Measurements from ENCODE around the gene OR2F1. TPM values are rescaled to one million over a fixed set of nuclear protein-coding genes. Genes with fewer than 3 reads are reported as not detected.
"Not testable (repeated sequence)": the region's sequence is repeated elsewhere in the genome, so short reads cannot be mapped to it uniquely, and the experiment has no call there.

Gene OR2F1
- total RNA-seq, 3 donors from 2014 or later: not detected

DNA sequence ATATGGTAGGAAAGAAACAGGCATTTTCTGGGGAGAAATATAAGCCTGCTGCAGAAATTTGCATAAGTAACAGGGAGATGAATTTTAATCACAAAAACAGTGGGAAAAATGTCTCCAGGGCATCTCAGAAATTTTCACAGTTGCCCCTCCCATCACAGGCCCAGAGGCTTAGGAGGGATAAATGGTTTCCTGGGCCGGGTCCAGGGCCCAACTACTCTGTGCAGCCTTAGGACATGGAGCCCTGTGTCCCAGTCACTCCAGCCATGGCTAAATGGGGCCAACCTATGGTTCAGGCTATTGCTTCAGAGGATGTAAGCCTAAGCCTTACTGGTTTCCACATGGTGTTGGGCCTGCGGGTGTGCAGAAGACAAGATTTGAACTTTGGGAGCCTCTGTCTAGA lies 54.7 kb downstream of the OR2F1 start:
- ATAC-seq: no peak
- TF ChIP-seq, protein P1, sequence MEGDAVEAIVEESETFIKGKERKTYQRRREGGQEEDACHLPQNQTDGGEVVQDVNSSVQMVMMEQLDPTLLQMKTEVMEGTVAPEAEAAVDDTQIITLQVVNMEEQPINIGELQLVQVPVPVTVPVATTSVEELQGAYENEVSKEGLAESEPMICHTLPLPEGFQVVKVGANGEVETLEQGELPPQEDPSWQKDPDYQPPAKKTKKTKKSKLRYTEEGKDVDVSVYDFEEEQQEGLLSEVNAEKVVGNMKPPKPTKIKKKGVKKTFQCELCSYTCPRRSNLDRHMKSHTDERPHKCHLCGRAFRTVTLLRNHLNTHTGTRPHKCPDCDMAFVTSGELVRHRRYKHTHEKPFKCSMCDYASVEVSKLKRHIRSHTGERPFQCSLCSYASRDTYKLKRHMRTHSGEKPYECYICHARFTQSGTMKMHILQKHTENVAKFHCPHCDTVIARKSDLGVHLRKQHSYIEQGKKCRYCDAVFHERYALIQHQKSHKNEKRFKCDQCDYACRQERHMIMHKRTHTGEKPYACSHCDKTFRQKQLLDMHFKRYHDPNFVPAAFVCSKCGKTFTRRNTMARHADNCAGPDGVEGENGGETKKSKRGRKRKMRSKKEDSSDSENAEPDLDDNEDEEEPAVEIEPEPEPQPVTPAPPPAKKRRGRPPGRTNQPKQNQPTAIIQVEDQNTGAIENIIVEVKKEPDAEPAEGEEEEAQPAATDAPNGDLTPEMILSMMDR (IDR thresholded peaks at IDR 0.05): no peak
- no peak overlapping the region for H3K4me3 ChIP-seq

DNA sequence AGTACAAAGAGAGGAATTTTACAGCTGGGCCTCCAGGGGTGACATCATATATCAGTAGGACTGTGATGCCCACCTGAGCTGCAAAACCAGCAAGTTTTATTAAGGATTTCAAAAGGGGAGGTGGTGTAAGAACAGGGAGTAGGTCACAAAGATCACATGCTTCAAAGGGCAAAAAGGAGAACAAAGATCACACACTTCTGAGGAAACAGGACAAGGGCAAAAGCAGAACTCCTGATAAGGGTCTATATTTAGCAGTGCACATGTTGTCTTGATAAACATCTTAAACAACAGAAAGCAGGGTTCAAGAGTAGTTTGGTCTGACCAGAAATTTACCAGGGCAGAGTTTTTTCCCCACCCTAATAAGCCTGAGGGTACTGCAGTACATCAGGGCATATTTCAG lies 55.4 kb downstream of the OR2F1 start:
- H3K36me3 ChIP-seq (ENCODE audit: low read depth); H3K4me1 ChIP-seq (ENCODE audit: low read depth); H3K4me3 ChIP-seq; ATAC-seq; DNase-seq; intact Hi-C loops (cut with DNase I, micrococcal nuclease): not testable (repeated sequence)
- peaks cover 13% of the 10 kb centered on the region for H3K9me3 ChIP-seq

More for the DNA sequence above, 54.7 kb downstream of the OR2F1 start:
- no peak for DNase-seq
- Histone ChIP-seq H3K9me3 (peaks cover 13% of the 10 kb centered on the region), H3K36me3 (ENCODE audit: low read depth) (no peaks in the 10 kb centered on the region), H3K4me1 (ENCODE audit: low read depth) (no peaks in the 10 kb centered on the region)
- intact Hi-C loops (cut with DNase I, micrococcal nuclease): no loop called here

DNA sequence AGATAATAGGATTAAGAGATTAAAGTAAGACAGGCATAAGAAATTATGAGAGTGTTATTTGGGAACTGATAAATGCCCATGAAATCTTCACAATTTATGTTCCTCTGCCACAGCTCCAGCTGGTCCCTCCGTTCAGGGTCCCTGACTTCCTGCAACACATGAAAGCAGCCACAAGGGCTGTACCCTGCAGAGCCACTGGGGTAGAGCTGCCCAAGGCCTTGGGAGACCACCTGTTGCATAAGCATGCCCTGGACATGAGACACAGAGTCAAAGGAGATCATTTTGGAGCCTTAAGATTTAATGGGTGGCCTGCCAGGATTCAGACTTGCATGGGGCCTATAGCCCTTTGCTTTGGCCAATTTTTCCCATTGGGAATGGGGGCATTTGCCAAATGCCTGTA lies 56.2 kb downstream of the OR2F1 start:
- H3K4me3 ChIP-seq; H3K36me3 ChIP-seq (ENCODE audit: low read depth); H3K4me1 ChIP-seq (ENCODE audit: low read depth); ATAC-seq; intact Hi-C loops (cut with DNase I, micrococcal nuclease); DNase-seq: not testable (repeated sequence)
- H3K9me3 ChIP-seq: peaks cover 13% of the 10 kb centered on the region

DNA sequence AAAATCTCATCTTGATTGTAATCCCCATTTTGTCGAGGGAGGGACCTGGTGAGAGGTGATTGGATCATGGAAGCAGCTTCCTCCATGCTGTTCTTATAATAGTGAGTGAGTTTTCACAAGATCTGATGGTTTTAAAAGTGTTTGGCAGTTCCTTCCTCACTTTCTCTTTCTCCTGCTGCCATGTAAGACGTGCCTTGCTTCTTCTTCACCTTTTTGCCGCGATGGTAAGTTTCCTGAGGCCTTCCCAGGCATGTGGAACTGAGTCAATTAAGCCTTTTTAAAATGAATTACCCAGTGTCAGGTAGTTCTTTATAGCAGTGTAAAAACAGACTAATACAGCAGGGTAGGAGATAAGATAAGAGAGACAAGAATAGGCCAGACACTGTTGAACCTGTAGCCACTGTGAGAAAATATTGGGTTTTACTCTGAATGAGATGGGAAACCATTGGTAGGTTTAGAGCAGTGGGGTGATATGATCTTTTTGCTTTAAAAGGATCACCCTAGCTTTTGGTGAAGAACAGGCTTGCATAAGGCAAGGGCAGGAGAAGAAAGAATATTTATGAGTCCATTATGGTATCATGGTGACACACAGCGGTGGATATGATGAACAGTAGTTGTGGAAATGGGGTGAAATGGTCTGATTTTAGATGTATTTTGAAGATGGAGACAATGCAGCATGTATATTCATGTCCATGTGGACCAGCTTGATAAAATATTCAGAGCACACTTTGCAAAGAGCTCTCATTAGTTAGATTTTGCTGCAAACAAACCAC lies 57.0 kb downstream of the OR2F1 start:
- Histone ChIP-seq H3K4me3 (no peak overlapping the region), H3K36me3 (ENCODE audit: low read depth) (no peaks in the 10 kb centered on the region)
- ATAC-seq: no peak

More for the DNA sequence above, 57.0 kb downstream of the OR2F1 start:
- DNase-seq: no peak
- TF ChIP-seq, protein P1 (IDR thresholded peaks at IDR 0.05): no peak
- peaks cover 13% of the 10 kb centered on the region for H3K9me3 ChIP-seq
- intact Hi-C loops (cut with DNase I, micrococcal nuclease): no loop called here
- H3K4me1 ChIP-seq (ENCODE audit: low read depth): no peaks in the 10 kb centered on the region

Other genes with a start within 250 kb of the OR2F1 start
- gene CTAGE6, start 197.1 kb upstream of the OR2F1 start, total RNA-seq: under 1 TPM; 0.17 to 0.44 (median 0.29) TPM
- gene TCAF1, start 52.7 kb upstream of the OR2F1 start, total RNA-seq: 10 to 100 TPM; 36.2 to 56.0 (median 46.2) TPM
- not detected for gene OR2F2, start 19.6 kb upstream of the OR2F1 start, total RNA-seq
- not detected for gene OR6B1, start 45.5 kb downstream of the OR2F1 start, total RNA-seq
- gene OR2A5, start 94.1 kb downstream of the OR2F1 start, total RNA-seq: not detected
- gene OR2A25, start 115.0 kb downstream of the OR2F1 start, total RNA-seq: not detected
- not detected for gene OR2A12, start 131.4 kb downstream of the OR2F1 start, total RNA-seq
- gene OR2A2, start 154.7 kb downstream of the OR2F1 start, total RNA-seq: not detected
- not detected for gene OR2A14, start 168.3 kb downstream of the OR2F1 start, total RNA-seq
- 1 to 10 TPM; 7.3 to 9.5 (median 8.6) TPM for gene CTAGE4, start 228.6 kb downstream of the OR2F1 start, total RNA-seq
- gene ARHGEF35, start 241.0 kb downstream of the OR2F1 start, total RNA-seq: 10 to 100 TPM in 2 of 3 donors, under 1 TPM in 1; 0.51 to 62.2 (median 41.7) TPM

Measured in mucosa of descending colon (tissue), 3 donors.